GM23248 (cell line): ENCODE results near the gene CAPN2.

Source experiments
- EZH2 ChIP-seq: fragments of 200-600 bp; sonication (generic); IDR thresholded peaks from 2 replicates; pipeline ENCODE4 v1.6.1; 2018; ENCODE audit warnings: antibody characterized with exemption, mild to moderate bottlenecking; ENCODE audit not compliant: insufficient read depth, poor library complexity, severe bottlenecking
- EZH2phosphoT487 ChIP-seq: fragments of 200-600 bp; sonication (generic); IDR thresholded peaks from 2 replicates; pipeline ENCODE4 v1.6.1; 2018; ENCODE audit warnings: antibody characterized with exemption, moderate library complexity, mild to moderate bottlenecking, low read depth; ENCODE audit not compliant: insufficient read depth

DNA sequence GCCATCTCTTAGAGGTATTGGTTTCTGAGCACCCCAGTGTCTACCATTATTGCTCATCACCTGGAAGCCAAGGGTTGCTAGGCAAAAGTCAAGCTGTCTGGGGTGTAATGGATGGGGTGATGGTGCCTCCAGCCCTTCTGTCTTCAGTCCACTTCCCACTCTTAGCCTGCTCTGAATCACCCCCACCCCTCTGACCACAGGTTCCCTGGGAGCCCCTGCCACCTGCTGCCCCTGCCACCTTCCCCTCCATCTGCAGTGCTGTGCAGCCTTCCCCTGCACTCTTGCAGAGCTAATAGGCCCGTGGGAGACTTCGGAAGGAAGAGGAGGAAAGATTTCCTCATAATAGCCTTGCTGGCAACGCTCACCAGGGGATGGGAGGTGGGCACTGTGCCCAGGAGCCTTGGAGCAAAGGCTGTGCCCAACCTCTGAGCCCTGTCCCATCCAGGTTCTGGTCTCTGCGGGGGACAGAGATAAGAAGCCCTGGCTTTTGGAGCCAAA, 35.5 kb downstream of the CAPN2 start:
- TF ChIP-seq EZH2, result no peak
- TF ChIP-seq EZH2phosphoT487, result no peak
